ENCODE results near the gene CTNNA3. TPM values are rescaled to one million over a fixed set of nuclear protein-coding genes. Genes with fewer than 3 reads are reported as not detected.

The CTNNA3 gene
- total RNA-seq, 2 donors from 2014 or later: under 0.01 to 0.33 TPM

DNA sequence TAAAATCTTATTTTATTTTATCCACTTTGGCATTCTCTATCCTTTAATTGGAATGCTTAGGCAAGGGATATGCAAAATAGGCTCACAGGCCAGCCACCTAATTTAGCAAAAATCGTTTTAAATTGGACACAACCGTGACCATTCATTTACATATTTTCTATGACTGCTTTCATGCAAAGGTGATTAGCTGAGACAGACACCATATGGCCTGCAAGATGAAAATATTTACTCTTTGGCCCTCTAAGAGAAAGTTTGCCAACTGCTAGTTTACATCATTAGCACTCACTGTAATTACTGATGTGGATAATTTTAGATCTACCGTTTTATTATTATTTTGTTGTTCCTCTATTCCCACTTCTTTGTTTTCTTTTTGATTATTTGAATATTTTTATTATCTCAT is 1145.6 kb downstream of the CTNNA3 start:
- TF ChIP-seq, protein P1, sequence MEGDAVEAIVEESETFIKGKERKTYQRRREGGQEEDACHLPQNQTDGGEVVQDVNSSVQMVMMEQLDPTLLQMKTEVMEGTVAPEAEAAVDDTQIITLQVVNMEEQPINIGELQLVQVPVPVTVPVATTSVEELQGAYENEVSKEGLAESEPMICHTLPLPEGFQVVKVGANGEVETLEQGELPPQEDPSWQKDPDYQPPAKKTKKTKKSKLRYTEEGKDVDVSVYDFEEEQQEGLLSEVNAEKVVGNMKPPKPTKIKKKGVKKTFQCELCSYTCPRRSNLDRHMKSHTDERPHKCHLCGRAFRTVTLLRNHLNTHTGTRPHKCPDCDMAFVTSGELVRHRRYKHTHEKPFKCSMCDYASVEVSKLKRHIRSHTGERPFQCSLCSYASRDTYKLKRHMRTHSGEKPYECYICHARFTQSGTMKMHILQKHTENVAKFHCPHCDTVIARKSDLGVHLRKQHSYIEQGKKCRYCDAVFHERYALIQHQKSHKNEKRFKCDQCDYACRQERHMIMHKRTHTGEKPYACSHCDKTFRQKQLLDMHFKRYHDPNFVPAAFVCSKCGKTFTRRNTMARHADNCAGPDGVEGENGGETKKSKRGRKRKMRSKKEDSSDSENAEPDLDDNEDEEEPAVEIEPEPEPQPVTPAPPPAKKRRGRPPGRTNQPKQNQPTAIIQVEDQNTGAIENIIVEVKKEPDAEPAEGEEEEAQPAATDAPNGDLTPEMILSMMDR (IDR thresholded peaks at IDR 0.05): no peak
- no peak for TF ChIP-seq POLR2A (IDR thresholded peaks at IDR 0.05)
- ATAC-seq (no peak), DNase-seq (no peak)
- Histone ChIP-seq H3K27ac (no peak overlapping the region), H3K4me1 (peaks cover 4% of the 10 kb centered on the region), H3K9me3 (no peaks in the 10 kb centered on the region), H3K36me3 (replicated peaks in 1 of 2; ENCODE audit: insufficient read depth in 1 of 2, low read depth in 2 of 2) (no peaks in the 10 kb centered on the region), H3K27me3 (no peaks in the 10 kb centered on the region), H3K4me3 (no peak overlapping the region)
- intact Hi-C loops (cut with DNase I): no loop called here
- WGBS, 2 donors: 27 to 31% methylated on average over 3 of the region's 3 CpGs

DNA sequence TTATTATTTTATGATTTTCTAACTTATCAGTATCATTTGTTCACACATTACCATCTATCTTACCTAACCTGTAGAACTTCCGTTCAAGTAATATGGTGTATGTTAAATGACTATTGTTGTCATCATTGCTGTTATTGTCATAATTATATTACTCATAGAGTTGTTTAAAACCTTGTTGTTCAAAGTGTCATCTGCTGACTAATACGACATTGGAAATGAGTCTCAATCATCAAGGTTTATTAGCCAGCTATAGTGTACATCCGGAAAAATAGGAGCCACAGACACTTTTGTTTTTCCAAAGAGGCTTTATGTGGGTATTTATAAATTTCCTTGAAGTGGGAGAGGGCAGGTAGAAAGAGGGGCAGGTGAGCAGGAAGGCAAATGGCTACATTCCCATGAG is 1157.1 kb downstream of the CTNNA3 start:
- DNase-seq (peak in 1 of 4 donors; percentile 6), ATAC-seq (no peak)
- H3K4me3 ChIP-seq: no peak overlapping the region
- TF ChIP-seq POLR2A (IDR thresholded peaks at IDR 0.05): no peak
- TF ChIP-seq, protein P1 (IDR thresholded peaks at IDR 0.05): no peak
- H3K27me3 ChIP-seq: no peaks in the 10 kb centered on the region
- peaks cover 3% of the 10 kb centered on the region for H3K4me1 ChIP-seq
- H3K9me3 ChIP-seq: no peaks in the 10 kb centered on the region
- WGBS, 2 donors: 27 to 28% methylated on average over 3 of the region's 3 CpGs
- H3K36me3 ChIP-seq (replicated peaks in 1 of 2; ENCODE audit: insufficient read depth in 1 of 2, low read depth in 2 of 2): no peaks in the 10 kb centered on the region
- H3K27ac ChIP-seq: no peak overlapping the region
- intact Hi-C loops (cut with DNase I): no loop called here

DNA sequence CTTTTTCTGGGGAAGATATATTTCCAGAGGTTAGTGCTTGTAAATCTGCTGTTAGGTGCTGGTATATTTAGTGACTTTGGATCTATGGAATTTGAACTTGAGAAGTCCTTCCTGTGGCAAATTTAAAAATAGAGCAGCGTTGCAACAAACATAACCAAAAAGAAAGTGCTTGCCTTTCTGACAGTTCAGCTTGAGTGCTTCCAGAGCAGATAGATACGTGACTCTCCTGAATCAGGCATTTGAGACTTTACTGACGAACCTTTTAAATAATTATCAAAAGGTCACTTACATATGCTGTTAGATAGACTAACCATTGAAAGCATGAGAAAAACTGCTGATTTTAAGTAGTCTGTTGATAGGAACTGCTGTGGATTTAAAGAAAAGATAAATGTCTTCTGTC is 1157.6 kb downstream of the CTNNA3 start:
- TF ChIP-seq POLR2A (IDR thresholded peaks at IDR 0.05): no peak
- TF ChIP-seq, protein P1 (IDR thresholded peaks at IDR 0.05): no peak
- DNase-seq: no peak
- intact Hi-C loops (cut with DNase I): no loop called here
- 21 to 25% methylated on average over 3 of the region's 3 CpGs for WGBS, 2 donors
- peak overlapping the region in 1 of 4 donors; percentile 21 for H3K27ac ChIP-seq
- no peak for ATAC-seq
- H3K27me3 ChIP-seq: no peaks in the 10 kb centered on the region
- H3K4me3 ChIP-seq: no peak overlapping the region
- H3K9me3 ChIP-seq: no peaks in the 10 kb centered on the region
- H3K4me1 ChIP-seq: peaks cover 3% of the 10 kb centered on the region
- H3K36me3 ChIP-seq (replicated peaks in 1 of 2; ENCODE audit: insufficient read depth in 1 of 2, low read depth in 2 of 2): no peaks in the 10 kb centered on the region

DNA sequence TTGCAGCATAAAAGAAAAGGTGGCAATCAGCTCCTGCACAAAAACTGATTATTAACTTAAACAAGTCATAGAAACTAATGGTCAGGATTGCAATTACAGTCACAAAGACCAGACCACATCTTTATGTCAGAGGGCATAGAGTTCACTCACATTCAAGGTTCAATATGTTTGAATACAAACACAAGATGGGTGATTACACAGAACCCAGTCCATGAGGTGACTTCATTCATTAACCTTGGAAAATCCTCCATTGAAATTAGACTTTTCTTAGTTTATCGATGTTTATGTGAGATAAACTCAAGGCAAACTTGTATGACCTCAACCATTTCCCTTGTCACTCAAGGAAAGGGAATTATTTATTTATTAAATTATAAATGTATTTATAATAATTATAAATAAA is 1158.8 kb downstream of the CTNNA3 start:
- H3K27ac ChIP-seq: no peak overlapping the region
- ATAC-seq (no peak), DNase-seq (no peak)
- TF ChIP-seq, protein P1 (IDR thresholded peaks at IDR 0.05): no peak
- TF ChIP-seq POLR2A (IDR thresholded peaks at IDR 0.05): no peak
- H3K9me3 ChIP-seq: no peaks in the 10 kb centered on the region
- H3K4me3 ChIP-seq: no peak overlapping the region
- no peaks in the 10 kb centered on the region for H3K36me3 ChIP-seq (replicated peaks in 1 of 2; ENCODE audit: insufficient read depth in 1 of 2, low read depth in 2 of 2)
- WGBS, 2 donors: 13 to 25% methylated on average over 1 of the region's 1 CpG
- H3K27me3 ChIP-seq: no peaks in the 10 kb centered on the region
- peaks cover 3% of the 10 kb centered on the region for H3K4me1 ChIP-seq
- intact Hi-C loops (cut with DNase I): no loop called here

DNA sequence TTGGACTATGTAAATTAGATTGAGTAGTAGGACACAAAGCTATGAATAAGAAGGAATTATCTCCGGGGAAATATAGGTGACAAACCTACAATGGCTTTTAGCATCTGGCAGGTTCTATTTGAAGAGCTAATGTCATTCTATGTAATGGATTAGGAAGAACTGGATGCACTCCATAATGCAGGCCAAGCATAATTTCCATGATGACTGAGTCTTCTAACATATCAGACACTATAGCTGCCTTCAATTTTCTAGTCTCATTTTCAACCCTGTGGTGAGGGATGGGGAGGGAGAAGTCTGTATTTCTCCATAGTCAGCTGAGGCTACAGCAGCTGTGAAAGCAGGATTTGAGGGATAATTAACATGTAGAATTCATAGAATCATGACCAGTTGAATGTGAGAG is 1160.6 kb downstream of the CTNNA3 start:
- no peak for TF ChIP-seq POLR2A (IDR thresholded peaks at IDR 0.05)
- TF ChIP-seq, protein P1 (IDR thresholded peaks at IDR 0.05): no peak
- no peaks in the 10 kb centered on the region for H3K27me3 ChIP-seq
- ATAC-seq (no peak), DNase-seq (no peak)
- peaks cover 3% of the 10 kb centered on the region for H3K4me1 ChIP-seq
- intact Hi-C loops (cut with DNase I): no loop called here
- no peaks in the 10 kb centered on the region for H3K9me3 ChIP-seq
- H3K4me3 ChIP-seq: no peak overlapping the region
- WGBS, 2 donors: 67 to 81% methylated on average over 1 of the region's 1 CpG
- no peaks in the 10 kb centered on the region for H3K36me3 ChIP-seq (replicated peaks in 1 of 2; ENCODE audit: insufficient read depth in 1 of 2, low read depth in 2 of 2)
- H3K27ac ChIP-seq: no peak overlapping the region
